Glutamatergic neuron (in vitro differentiated cells): ENCODE data around the gene SEMA4F. TPM values are rescaled to one million over a fixed set of nuclear protein-coding genes. Genes with fewer than 3 reads are reported as not detected.
"Not testable (repeated sequence)": the region's sequence is repeated elsewhere in the genome, so short reads cannot be mapped to it uniquely, and the experiment has no call there.

ENCODE experiments used
- DNase-seq: peaks from one replicate; pipeline ENCODE4 v3.0.0; 2022
- H3K27ac Mint-ChIP-seq: one replicate; pipeline ENCODE4 v1.8.0; 2020; ENCODE audit warnings: mild to moderate bottlenecking, mixed read lengths, inconsistent platforms; ENCODE audit not compliant: unreplicated experiment
- H3K27me3 Mint-ChIP-seq: one replicate; pipeline ENCODE4 v1.8.0; 2020; ENCODE audit warnings: mild to moderate bottlenecking, moderate library complexity, mixed read lengths, inconsistent platforms; ENCODE audit not compliant: unreplicated experiment
- H3K36me3 Mint-ChIP-seq: one replicate; pipeline ENCODE4 v1.8.0; 2020; ENCODE audit warnings: mild to moderate bottlenecking, mixed read lengths, inconsistent platforms; ENCODE audit not compliant: unreplicated experiment
- H3K4me1 Mint-ChIP-seq: one replicate; pipeline ENCODE4 v1.8.0; 2020; ENCODE audit warnings: mild to moderate bottlenecking, low read depth, mixed read lengths, inconsistent platforms; ENCODE audit not compliant: unreplicated experiment
- H3K4me3 Mint-ChIP-seq: one replicate; pipeline ENCODE4 v1.8.0; 2020; ENCODE audit warnings: mild to moderate bottlenecking, mixed read lengths, inconsistent platforms; ENCODE audit not compliant: unreplicated experiment
- H3K9me3 Mint-ChIP-seq: one replicate; pipeline ENCODE4 v1.8.0; 2020; ENCODE audit warnings: mild to moderate bottlenecking, moderate library complexity, mixed read lengths, inconsistent platforms; ENCODE audit not compliant: unreplicated experiment
- total RNA-seq: library from RNA; stranded (reverse); fragmentation: NEBNext Ultra II Directional; extraction: Animal tissue kit (Norgen Biotek cat#: 25700); gene quantifications from one replicate; pipeline ENCODE4 v1.2.1, GENCODE V29; 2021; ENCODE audit not compliant: unreplicated experiment
- TF ChIP-seq, protein P1 (sequence below): fragments of 200-600 bp; sonication (generic); IDR thresholded peaks from one replicate; pipeline ENCODE4 v1.5.0; 2021; ENCODE audit not compliant: partially characterized antibody, unreplicated experiment

SEMA4F gene
- total RNA-seq, 1 donor from 2014 or later: 28.5 TPM

DNA sequence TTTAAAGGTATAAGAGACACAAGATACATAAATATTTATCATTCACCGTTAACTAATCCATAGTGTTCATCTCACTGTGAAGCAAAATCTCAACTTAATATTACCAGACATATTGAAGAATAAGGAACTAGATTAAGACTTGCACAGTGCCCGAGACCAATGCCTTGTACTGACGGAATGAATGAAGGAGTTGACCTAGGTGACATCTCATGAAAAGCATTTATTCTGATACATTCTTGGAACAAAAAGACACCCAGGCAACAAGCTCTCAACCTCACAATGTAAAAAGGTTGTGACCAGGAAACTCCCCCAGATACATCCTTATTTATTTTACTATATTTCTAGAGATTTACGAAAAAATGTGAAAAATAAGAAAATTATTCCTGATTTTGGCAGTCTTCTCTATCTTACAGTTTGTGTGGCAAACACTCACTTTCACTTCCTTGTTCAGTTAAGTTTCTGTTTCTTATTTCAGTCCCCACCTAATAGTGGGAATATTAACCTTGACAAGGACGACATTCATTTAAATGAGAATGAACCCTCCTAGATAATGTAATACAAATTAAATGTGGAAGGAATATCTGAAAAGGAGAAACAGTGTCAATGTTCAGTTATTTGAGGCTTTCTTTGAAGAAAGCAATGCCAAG lies 34.3 kb upstream of the SEMA4F start:
- H3K36me3 Mint-ChIP-seq: no peaks in the 10 kb centered on the region
- peaks cover 2% of the 10 kb centered on the region for H3K27me3 Mint-ChIP-seq
- TF ChIP-seq, protein P1, sequence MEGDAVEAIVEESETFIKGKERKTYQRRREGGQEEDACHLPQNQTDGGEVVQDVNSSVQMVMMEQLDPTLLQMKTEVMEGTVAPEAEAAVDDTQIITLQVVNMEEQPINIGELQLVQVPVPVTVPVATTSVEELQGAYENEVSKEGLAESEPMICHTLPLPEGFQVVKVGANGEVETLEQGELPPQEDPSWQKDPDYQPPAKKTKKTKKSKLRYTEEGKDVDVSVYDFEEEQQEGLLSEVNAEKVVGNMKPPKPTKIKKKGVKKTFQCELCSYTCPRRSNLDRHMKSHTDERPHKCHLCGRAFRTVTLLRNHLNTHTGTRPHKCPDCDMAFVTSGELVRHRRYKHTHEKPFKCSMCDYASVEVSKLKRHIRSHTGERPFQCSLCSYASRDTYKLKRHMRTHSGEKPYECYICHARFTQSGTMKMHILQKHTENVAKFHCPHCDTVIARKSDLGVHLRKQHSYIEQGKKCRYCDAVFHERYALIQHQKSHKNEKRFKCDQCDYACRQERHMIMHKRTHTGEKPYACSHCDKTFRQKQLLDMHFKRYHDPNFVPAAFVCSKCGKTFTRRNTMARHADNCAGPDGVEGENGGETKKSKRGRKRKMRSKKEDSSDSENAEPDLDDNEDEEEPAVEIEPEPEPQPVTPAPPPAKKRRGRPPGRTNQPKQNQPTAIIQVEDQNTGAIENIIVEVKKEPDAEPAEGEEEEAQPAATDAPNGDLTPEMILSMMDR: no peak
- no peak overlapping the region for H3K27ac Mint-ChIP-seq
- no peak overlapping the region for H3K4me3 Mint-ChIP-seq
- peaks cover 2% of the 10 kb centered on the region for H3K4me1 Mint-ChIP-seq
- DNase-seq: no peak
- H3K9me3 Mint-ChIP-seq: no peaks in the 10 kb centered on the region

DNA sequence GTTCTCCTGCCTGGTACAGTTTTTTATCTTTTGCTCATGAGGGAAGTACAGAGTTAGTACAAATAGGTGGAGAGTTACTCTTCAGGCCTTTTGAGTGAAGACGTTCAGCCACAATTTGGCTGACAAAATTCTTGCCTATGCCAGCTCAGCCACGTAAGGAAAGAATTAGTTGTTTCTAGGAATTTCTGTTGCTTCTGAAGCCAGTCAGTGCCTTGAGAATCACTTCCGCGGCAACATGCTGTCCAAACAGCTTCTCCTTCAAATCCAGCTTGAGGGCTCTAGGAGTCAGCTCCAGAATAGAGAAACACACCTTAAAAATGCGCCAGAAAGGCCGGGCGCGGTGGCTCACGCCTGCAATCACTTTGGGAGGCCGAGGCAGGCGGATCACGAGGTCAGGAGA lies 33.4 kb upstream of the SEMA4F start:
- no peak for DNase-seq
- H3K9me3 Mint-ChIP-seq: no peaks in the 10 kb centered on the region
- TF ChIP-seq, protein P1: no peak
- no peak overlapping the region for H3K27ac Mint-ChIP-seq
- no peak overlapping the region for H3K4me3 Mint-ChIP-seq
- peaks cover 2% of the 10 kb centered on the region for H3K4me1 Mint-ChIP-seq
- peaks cover 2% of the 10 kb centered on the region for H3K27me3 Mint-ChIP-seq
- H3K36me3 Mint-ChIP-seq: no peaks in the 10 kb centered on the region

DNA sequence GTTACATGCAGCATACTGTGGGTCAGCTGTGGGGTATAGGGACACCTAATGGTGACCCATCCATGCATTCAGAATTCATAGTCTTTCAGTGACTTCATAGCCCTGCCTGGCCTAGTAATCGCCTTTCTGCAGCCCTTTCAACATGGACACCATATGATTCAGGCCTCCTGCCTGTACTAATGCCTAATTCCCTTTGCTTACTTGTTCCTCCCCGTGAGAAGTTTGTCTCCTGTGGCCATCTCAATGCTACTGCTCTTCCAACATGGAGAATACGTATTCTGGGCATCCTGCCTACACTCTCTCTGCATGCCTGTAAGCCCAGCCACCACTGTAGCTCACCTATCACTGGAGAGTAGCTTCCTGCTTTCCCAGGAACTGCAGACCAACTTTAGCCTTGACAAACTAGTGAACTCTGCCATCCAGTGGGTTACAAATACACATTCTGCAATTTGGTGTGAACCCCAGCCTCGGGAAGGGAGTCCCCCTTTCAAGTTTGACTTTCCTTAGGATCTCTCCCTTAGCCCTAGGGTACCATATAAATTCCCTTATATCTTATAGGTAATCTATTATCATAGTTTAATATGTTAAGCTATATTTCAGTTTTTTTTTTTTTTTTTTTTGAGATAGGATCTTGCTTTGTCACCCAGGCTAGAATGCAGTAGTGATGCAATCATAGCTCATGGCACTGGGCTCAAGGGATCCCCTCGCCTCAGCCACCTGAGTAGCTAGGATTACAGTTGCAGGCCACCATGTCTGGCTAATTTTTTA lies 28.2 kb upstream of the SEMA4F start:
- no peak overlapping the region for H3K4me3 Mint-ChIP-seq
- no peaks in the 10 kb centered on the region for H3K36me3 Mint-ChIP-seq
- DNase-seq: no peak
- TF ChIP-seq, protein P1: no peak
- no peaks in the 10 kb centered on the region for H3K9me3 Mint-ChIP-seq
- no peaks in the 10 kb centered on the region for H3K27me3 Mint-ChIP-seq
- no peaks in the 10 kb centered on the region for H3K4me1 Mint-ChIP-seq
- H3K27ac Mint-ChIP-seq: no peak overlapping the region

DNA sequence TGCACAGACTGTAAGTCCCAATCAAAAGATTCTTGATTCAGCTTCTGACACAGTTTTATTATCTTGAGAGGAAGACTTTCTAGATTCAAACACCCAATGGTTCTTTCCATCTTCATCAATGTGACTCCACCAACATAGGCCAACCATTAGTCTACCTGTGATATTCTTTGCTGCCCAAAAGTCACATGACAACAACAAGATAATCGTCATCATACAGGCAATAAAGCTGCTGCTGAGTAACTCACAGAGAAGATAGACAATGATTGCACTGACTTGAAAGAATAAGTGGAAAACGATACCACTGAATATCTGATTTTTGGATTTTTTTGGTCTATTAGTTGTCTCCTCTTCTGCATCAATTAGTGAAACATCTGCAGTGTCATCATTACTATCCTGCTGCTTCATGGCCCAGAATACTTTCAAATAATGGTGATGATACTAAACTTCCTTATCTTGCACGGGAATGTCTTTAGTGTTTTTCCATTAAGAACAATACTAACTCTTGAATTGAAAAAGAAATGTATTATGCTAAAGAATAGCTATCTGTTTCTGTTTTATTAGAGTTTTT lies 25.4 kb upstream of the SEMA4F start:
- TF ChIP-seq, protein P1: no peak
- H3K27ac Mint-ChIP-seq: no peak overlapping the region

DNA sequence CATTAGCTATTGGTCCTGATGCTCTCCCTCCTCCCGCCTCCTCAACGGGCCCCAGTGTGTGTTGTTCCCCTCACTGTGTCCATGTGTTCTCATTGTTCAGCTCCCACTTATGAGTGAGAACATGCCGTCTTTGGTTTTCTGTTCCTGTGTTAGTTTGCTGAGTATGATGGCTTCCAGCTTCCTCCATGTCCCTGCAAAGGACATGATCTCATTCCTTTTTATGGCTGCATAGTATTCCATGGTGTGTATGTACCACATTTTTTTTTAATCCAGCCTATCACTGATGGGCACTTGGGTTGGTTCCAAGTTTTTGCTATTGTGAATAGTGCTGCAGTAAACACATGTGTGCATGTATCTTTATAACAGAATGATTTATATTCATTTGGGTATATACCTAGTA lies 23.6 kb upstream of the SEMA4F start:
- H3K27ac Mint-ChIP-seq, H3K9me3 Mint-ChIP-seq, H3K36me3 Mint-ChIP-seq, H3K4me1 Mint-ChIP-seq, H3K4me3 Mint-ChIP-seq, DNase-seq, H3K27me3 Mint-ChIP-seq: not testable (repeated sequence)

More for the DNA sequence above, 25.4 kb upstream of the SEMA4F start:
- Mint-ChIP-seq H3K27me3 (no peaks in the 10 kb centered on the region), H3K36me3 (no peaks in the 10 kb centered on the region), H3K4me3 (no peak overlapping the region), H3K4me1 (no peaks in the 10 kb centered on the region), H3K9me3 (no peaks in the 10 kb centered on the region)
- no peak for DNase-seq
